Measurements from ENCODE around the gene ZNF331. TPM values are rescaled to one million over a fixed set of nuclear protein-coding genes. Genes with fewer than 3 reads are reported as not detected.

ZNF331 gene
- total RNA-seq, 2 experiments from 2014 or later = 35.5 to 36.9 TPM

DNA sequence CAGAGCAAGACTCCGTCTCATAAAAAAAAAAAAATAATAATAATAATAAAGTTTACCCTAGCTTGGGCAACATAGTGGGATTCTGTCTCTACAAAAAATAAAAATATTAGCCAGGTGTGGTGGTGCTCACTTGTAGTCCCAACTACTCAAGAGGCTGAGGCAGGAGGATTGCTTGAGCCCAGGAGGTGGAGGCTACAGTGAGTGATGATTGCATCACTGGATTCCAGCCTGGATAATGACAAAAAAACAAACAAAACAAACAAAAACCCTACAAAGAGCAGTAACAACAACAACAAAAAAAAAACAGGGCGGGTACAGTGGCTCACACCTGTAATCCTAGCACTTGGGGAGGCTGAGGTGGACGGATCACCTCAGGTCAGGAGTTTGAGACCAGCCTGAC lies 45.2 kb downstream of the ZNF331 start:
- Mint-ChIP-seq H3K27ac (no peak overlapping the region), H3K9me3 (peaks cover 41% of the 10 kb centered on the region), H3K4me3 (no peak overlapping the region), H3K36me3 (ENCODE audit: low read depth) (peaks cover 33% of the 10 kb centered on the region), H3K27me3 (ENCODE audit: low read depth) (no peaks in the 10 kb centered on the region), H3K4me1 (ENCODE audit: low read depth) (no peaks in the 10 kb centered on the region)
- DNase-seq = no peak
- intact Hi-C loops (cut with micrococcal nuclease) = no loop called here
- CTCF ChIA-PET = no interaction called here

DNA sequence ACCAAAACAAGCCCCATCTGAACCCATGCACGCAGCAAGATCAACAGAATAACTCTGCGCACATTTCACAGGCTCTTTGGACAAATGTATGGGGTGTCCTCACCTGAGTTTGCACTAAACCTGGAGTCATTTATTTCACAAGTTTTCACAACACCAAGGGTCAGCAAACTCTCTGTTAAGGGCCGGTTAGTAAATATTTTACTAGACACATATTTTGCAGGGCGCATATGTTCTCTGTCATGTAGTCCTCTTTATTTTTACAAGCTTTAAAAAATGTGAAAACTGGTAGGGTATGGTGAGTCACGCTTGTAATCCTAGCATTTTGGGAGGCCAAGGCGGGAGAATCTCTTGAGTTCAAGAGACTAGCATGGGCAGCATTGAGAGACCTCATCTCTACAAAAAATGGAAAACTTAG lies 48.3 kb downstream of the ZNF331 start:
- intact Hi-C loops (cut with micrococcal nuclease) = no loop called here
- no peak overlapping the region for H3K27ac Mint-ChIP-seq
- no peaks in the 10 kb centered on the region for H3K4me1 Mint-ChIP-seq (ENCODE audit: low read depth)
- H3K36me3 Mint-ChIP-seq (ENCODE audit: low read depth) = peaks cover 9% of the 10 kb centered on the region
- DNase-seq = no peak
- H3K27me3 Mint-ChIP-seq (ENCODE audit: low read depth) = no peaks in the 10 kb centered on the region
- CTCF ChIA-PET = no interaction called here
- H3K9me3 Mint-ChIP-seq = peaks cover 25% of the 10 kb centered on the region
- H3K4me3 Mint-ChIP-seq = no peak overlapping the region

DNA sequence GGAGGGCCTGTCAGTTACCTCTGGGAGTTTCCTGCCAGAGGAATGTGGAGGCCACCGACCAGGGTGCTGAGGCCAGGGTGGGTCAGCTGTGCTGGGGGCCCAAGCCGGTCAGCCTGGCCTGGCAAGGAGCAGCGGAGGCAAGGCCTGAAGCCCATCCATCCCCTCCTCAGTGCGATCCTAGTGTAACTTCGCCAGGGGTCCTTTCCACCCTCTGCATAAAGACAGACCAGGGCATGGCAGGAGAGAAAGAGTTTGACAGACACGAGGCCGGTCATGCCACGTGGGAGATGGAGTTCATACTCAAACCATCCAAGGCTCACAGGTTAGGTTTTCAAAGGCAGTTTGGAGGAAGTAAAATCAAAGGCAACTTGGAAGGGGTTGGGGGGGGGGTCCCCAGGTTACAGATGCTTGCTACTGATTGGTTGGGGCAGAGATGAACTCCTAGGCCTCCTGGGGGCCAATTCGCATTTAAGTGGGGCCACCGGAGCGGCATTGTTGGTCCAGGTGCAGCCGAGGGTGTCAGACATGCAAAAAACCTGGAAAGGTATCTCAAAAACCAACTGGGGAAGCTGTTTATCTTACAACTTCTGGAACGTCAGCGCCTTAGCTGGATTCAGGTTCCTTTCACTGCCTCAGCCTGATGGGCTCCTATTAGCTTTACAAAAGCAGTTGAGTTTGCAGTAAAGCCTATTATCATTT lies 57.0 kb downstream of the ZNF331 start:
- H3K4me1 Mint-ChIP-seq (ENCODE audit: low read depth) = no peaks in the 10 kb centered on the region
- no peaks in the 10 kb centered on the region for H3K27me3 Mint-ChIP-seq (ENCODE audit: low read depth)
- H3K9me3 Mint-ChIP-seq = peaks cover 9% of the 10 kb centered on the region
- H3K36me3 Mint-ChIP-seq (ENCODE audit: low read depth) = no peaks in the 10 kb centered on the region
- DNase-seq = no peak
- H3K4me3 Mint-ChIP-seq = no peak overlapping the region
- CTCF ChIA-PET = no interaction called here
- H3K27ac Mint-ChIP-seq = no peak overlapping the region
- intact Hi-C loops (cut with micrococcal nuclease) = no loop called here

DNA sequence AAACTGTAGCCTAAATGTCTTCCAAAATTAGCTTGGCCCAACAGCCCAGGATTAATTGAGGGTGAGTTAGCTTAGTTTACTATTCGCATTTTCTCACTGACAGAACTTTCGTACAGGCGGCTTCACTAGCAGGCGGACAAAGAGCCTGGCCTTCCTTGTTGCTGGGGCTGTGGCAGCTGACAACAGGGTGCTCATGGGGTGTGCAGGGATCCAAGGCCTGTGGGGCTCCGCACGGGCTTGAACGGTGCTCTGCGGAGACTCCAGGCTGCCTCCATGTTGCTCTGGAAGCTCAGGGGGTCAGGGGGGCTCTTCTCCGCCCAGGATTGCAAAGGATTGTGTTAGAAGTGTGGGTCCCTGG lies 57.5 kb downstream of the ZNF331 start:
- no peak overlapping the region for H3K4me3 Mint-ChIP-seq
- no peak for DNase-seq
- intact Hi-C loops (cut with micrococcal nuclease) = no loop called here
- H3K9me3 Mint-ChIP-seq = peaks cover 9% of the 10 kb centered on the region
- no peak overlapping the region for H3K27ac Mint-ChIP-seq
- H3K27me3 Mint-ChIP-seq (ENCODE audit: low read depth) = no peaks in the 10 kb centered on the region
- CTCF ChIA-PET = no interaction called here
- no peaks in the 10 kb centered on the region for H3K36me3 Mint-ChIP-seq (ENCODE audit: low read depth)
- H3K4me1 Mint-ChIP-seq (ENCODE audit: low read depth) = no peaks in the 10 kb centered on the region

DNA sequence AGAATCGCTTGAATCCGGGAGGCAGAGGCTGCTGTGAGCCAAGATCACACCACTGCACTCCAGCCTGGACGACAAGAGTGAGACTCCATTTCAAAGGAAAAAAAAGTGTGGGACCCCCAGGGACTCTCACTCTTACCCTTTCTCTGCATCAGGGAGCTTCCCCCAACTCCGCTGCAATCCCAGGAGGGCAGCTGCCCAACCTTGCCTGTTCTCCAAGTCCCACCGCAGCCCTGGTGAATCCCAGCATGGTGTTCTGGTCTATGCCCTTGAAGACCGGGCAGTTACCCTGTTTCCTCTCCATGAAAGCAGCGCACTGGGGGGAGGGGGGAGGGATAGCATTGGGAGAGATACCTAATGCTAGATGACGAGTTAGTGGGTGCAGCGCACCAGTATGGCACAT lies 58.1 kb downstream of the ZNF331 start:
- CTCF ChIA-PET = no interaction called here
- Mint-ChIP-seq H3K4me1 (ENCODE audit: low read depth) (no peaks in the 10 kb centered on the region), H3K9me3 (peaks cover 9% of the 10 kb centered on the region), H3K4me3 (no peak overlapping the region), H3K27me3 (ENCODE audit: low read depth) (no peaks in the 10 kb centered on the region), H3K36me3 (ENCODE audit: low read depth) (no peaks in the 10 kb centered on the region), H3K27ac (no peak overlapping the region)
- intact Hi-C loops (cut with micrococcal nuclease) = no loop called here
- DNase-seq = no peak

DNA sequence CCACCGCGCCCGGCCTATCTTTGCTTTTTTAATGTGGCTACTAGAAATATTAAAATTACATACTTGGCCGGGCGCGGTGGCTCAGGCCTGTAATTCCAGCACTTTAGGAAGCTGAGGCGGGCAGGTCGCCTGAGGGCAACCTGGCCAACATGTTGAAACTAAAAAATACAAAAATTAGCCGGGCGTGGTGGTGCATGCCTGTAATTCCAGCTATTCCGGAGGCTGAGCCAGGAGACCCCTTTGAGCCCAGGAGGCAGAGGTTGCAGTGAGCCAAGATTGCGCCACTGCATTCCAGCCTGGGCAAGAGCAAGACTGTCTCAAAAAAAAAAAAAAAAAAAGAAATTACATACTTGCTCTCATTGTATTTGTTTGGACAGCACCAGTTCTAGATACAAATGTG lies 59.1 kb downstream of the ZNF331 start:
- Mint-ChIP-seq H3K9me3 (peaks cover 7% of the 10 kb centered on the region), H3K36me3 (ENCODE audit: low read depth) (peaks cover 1% of the 10 kb centered on the region), H3K27ac (no peak overlapping the region), H3K4me1 (ENCODE audit: low read depth) (no peaks in the 10 kb centered on the region), H3K4me3 (no peak overlapping the region), H3K27me3 (ENCODE audit: low read depth) (no peaks in the 10 kb centered on the region)
- CTCF ChIA-PET = no interaction called here
- DNase-seq = no peak
- intact Hi-C loops (cut with micrococcal nuclease) = no loop called here

DNA sequence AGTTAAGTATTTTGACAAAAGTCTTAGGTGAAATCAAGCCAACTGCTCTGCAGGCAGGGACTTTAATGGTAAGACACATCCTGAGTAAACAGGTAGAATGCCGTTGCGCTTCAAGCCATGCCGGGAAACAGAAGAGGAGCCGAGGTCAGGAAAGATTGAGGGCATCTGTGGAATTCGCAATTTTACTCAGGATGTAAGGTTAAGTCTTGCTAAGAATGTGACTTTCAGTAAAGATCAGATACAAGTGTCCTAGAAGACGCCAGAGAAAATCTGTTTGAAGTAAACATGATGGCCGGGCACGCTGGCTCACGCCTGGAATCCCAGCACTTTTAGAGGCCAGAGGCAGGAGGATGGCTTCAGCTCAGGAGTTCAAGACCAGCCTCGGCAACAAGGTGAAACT lies 60.4 kb downstream of the ZNF331 start:
- Mint-ChIP-seq H3K4me1 (ENCODE audit: low read depth) (no peaks in the 10 kb centered on the region), H3K9me3 (peaks cover 12% of the 10 kb centered on the region), H3K27ac (no peak overlapping the region), H3K4me3 (no peak overlapping the region), H3K27me3 (ENCODE audit: low read depth) (no peaks in the 10 kb centered on the region), H3K36me3 (ENCODE audit: low read depth) (peaks cover 1% of the 10 kb centered on the region)
- no peak for DNase-seq
- CTCF ChIA-PET = no interaction called here
- intact Hi-C loops (cut with micrococcal nuclease) = no loop called here

DNA sequence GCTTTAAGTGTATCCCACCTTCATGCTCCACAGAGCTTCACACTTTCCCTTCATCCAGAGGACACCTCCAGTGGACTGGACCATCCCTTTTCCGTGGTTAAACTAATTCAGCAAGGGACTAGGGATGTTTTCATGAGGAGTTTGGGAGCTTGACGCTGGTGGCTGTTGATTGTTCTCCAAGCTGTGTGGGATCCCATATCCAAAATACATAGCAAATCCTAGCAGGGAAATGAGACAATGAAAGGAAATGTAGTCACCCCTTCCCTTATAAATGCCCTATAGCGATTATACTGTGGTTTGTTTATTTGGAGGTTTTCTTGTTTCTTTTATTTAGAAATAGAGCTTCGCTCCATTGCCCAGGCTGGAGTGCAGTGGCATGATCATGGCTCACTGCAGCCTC lies 62.3 kb downstream of the ZNF331 start:
- DNase-seq = no peak
- no peaks in the 10 kb centered on the region for H3K27me3 Mint-ChIP-seq (ENCODE audit: low read depth)
- no peaks in the 10 kb centered on the region for H3K4me1 Mint-ChIP-seq (ENCODE audit: low read depth)
- no peak overlapping the region for H3K4me3 Mint-ChIP-seq
- CTCF ChIA-PET = no interaction called here
- H3K27ac Mint-ChIP-seq = no peak overlapping the region
- H3K36me3 Mint-ChIP-seq (ENCODE audit: low read depth) = peaks cover 1% of the 10 kb centered on the region
- peaks cover 11% of the 10 kb centered on the region for H3K9me3 Mint-ChIP-seq
- intact Hi-C loops (cut with micrococcal nuclease) = no loop called here

DNA sequence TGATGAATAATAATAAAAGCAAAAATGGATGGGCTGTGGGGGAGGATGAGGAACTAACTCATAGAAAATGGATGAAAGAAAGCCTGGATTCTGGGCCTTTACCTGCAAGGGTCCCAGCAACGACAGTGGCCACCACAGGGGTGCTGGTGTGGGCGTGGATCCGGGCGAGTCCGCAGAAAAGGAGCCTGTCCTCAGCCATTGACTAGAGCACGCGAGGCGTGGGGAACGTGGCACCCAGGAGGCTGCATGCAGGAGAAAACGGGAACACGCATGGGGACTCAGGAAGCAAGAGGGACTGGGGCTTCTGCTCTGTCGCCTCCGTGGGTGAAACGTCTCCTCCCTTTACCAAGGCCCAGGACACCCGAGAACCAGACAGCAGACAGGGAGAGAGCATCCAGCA lies 68.1 kb downstream of the ZNF331 start:
- Mint-ChIP-seq H3K27ac (no peak overlapping the region), H3K9me3 (peaks cover 13% of the 10 kb centered on the region), H3K36me3 (ENCODE audit: low read depth) (peaks cover 1% of the 10 kb centered on the region), H3K4me1 (ENCODE audit: low read depth) (no peaks in the 10 kb centered on the region), H3K27me3 (ENCODE audit: low read depth) (no peaks in the 10 kb centered on the region), H3K4me3 (no peak overlapping the region)
- CTCF ChIA-PET = no interaction called here
- no peak for DNase-seq
- intact Hi-C loops (cut with micrococcal nuclease) = no loop called here

DNA sequence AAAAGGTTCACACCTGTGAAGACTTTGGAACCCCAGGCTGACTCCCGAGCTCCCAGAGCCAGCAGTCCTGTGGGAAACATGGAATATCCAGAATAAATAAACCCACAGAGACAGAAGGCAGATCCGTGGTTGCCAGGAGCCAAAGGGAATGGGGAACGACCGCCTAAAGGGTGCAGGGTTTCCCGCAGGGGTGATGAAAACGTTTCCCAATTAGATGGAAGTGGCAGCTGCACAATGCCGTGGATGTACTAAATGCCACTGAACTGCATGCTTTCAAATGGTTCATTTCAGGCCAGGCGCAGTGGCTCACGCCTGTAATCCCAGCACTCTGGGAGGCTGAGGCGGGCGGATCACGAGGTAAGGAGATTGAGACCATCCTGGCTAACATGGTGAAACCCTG lies 70.4 kb downstream of the ZNF331 start:
- intact Hi-C loops (cut with micrococcal nuclease) = no loop called here
- no peaks in the 10 kb centered on the region for H3K27me3 Mint-ChIP-seq (ENCODE audit: low read depth)
- no peaks in the 10 kb centered on the region for H3K4me1 Mint-ChIP-seq (ENCODE audit: low read depth)
- H3K4me3 Mint-ChIP-seq = no peak overlapping the region
- DNase-seq = no peak
- H3K9me3 Mint-ChIP-seq = peaks cover 10% of the 10 kb centered on the region
- no peaks in the 10 kb centered on the region for H3K36me3 Mint-ChIP-seq (ENCODE audit: low read depth)
- H3K27ac Mint-ChIP-seq = no peak overlapping the region
- CTCF ChIA-PET = no interaction called here

DNA sequence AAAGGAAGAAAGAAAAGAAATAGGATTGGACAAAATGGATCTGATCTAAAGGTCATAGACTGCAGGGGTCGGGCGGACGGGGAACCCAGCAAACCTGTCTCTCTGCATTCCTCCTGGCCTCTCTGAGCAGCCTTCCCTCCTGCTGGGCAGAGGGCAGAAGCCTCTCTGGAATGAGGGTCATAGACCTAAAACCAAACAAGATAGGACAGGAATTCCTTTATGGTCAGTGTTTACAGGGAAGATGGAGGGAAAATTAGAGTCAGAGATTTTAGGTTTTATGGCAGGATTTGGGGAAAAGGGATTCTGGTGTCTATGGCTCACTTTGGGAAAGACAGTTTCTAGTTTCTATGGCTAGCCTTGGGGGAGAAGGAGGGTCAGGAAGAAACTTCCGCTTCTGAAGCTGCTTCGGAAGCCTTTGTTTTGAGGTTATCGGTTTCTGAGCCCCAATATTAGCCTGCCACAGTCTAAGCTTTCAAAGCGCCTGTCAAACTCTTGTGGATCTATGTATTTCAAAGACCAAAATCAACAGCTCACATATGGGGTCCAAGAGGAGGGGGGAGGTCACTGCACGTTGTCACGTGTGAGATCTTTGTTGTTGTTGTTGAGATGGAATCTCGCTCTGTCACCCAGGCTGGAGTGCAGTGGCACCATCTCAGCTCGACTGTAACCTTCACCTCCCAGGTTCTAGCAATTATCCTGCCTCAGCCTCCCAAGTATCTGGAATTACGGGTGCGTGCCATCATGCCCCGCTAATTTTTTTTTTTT lies 75.0 kb downstream of the ZNF331 start:
- DNase-seq = no peak
- peaks cover 16% of the 10 kb centered on the region for H3K9me3 Mint-ChIP-seq
- no peaks in the 10 kb centered on the region for H3K4me1 Mint-ChIP-seq (ENCODE audit: low read depth)
- no peaks in the 10 kb centered on the region for H3K36me3 Mint-ChIP-seq (ENCODE audit: low read depth)
- H3K27me3 Mint-ChIP-seq (ENCODE audit: low read depth) = no peaks in the 10 kb centered on the region
- no peak overlapping the region for H3K27ac Mint-ChIP-seq
- no peak overlapping the region for H3K4me3 Mint-ChIP-seq
- CTCF ChIA-PET = no interaction called here
- intact Hi-C loops (cut with micrococcal nuclease) = no loop called here

DNA sequence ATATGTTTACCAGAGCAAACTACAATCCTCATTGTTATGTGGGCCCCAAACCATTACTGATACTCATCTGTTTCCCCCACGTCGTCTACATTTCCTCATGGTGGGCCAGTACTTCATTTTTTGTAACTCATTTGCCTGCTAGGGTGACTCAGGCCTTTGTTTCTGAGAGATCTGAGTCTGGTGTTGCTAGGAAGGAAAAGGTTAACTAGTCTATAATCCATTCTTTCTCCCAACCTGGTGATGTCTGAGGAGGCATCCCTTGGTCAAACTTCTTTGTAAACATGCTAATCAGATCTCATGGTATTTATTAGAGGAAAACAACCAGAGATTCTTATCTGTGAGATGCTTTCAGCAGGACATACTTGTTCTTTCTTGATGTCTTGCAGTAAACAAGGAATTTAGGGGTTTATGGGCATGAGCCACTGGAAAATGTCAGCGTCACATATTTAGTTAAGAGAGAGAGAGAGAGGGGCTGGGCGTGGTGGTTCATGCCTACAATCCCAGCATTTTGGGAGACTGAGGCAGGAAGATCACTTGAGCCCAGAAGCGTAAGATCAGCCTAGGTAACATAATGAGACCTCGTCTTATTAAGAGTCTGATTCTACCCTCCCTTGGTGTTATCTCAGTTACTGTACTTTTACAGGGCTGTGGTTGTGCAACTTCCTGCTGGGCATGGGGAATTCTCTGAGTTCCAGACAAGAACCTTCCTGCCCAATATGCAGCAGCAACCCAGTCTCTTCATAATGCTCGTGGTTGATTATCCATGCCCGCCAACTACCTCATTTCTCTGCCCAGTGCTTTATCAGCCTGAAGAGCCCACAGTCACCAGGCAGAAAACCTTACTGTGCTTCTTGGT lies 84.2 kb downstream of the ZNF331 start:
- Mint-ChIP-seq H3K4me3 (no peak overlapping the region), H3K36me3 (ENCODE audit: low read depth) (no peaks in the 10 kb centered on the region)
- intact Hi-C loops (cut with micrococcal nuclease) = no loop called here

More for the DNA sequence above, 84.2 kb downstream of the ZNF331 start:
- Mint-ChIP-seq H3K27ac (no peak overlapping the region), H3K4me1 (ENCODE audit: low read depth) (no peaks in the 10 kb centered on the region), H3K27me3 (ENCODE audit: low read depth) (no peaks in the 10 kb centered on the region), H3K9me3 (peaks cover 6% of the 10 kb centered on the region)
- DNase-seq = no peak
- CTCF ChIA-PET = no interaction called here

Measured in activated naive CD4-positive, alpha-beta T cell treated with anti-CD3 and anti-CD28 coated beads for 36 hours (primary cell).